GM23248 (cell line): Measurements from ENCODE around the gene WHRN.

Experiments
- EZH2 ChIP-seq: fragments of 200-600 bp; sonication (generic); IDR thresholded peaks from 2 replicates; pipeline ENCODE4 v1.6.1; 2018; ENCODE audit warnings: antibody characterized with exemption, mild to moderate bottlenecking; ENCODE audit not compliant: insufficient read depth, poor library complexity, severe bottlenecking
- EZH2phosphoT487 ChIP-seq: fragments of 200-600 bp; sonication (generic); IDR thresholded peaks from 2 replicates; pipeline ENCODE4 v1.6.1; 2018; ENCODE audit warnings: antibody characterized with exemption, moderate library complexity, mild to moderate bottlenecking, low read depth; ENCODE audit not compliant: insufficient read depth

DNA sequence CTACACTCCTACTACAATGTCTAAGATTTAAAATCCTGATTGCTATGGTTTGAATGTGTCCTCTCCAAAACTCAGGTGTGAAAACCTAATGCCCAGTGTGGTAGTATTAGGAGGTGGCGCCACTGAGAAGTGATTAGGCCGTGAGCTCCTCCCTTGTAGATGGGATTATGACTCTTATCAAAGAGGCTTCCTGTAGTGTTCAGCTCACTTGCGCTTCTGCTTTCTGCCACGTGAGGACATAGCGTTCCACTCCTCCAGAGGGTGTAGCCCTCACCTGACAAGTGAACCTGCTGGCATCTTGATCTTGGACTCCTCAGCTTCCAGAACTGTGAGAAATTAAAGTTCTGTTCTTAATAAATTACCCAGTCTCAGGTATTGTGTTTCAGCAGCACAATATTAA, 33.0 kb upstream of the WHRN start:
- no peak for TF ChIP-seq EZH2
- TF ChIP-seq EZH2phosphoT487 = no peak
